ENCODE data around the gene COL2A1.

COL2A1 gene

DNA sequence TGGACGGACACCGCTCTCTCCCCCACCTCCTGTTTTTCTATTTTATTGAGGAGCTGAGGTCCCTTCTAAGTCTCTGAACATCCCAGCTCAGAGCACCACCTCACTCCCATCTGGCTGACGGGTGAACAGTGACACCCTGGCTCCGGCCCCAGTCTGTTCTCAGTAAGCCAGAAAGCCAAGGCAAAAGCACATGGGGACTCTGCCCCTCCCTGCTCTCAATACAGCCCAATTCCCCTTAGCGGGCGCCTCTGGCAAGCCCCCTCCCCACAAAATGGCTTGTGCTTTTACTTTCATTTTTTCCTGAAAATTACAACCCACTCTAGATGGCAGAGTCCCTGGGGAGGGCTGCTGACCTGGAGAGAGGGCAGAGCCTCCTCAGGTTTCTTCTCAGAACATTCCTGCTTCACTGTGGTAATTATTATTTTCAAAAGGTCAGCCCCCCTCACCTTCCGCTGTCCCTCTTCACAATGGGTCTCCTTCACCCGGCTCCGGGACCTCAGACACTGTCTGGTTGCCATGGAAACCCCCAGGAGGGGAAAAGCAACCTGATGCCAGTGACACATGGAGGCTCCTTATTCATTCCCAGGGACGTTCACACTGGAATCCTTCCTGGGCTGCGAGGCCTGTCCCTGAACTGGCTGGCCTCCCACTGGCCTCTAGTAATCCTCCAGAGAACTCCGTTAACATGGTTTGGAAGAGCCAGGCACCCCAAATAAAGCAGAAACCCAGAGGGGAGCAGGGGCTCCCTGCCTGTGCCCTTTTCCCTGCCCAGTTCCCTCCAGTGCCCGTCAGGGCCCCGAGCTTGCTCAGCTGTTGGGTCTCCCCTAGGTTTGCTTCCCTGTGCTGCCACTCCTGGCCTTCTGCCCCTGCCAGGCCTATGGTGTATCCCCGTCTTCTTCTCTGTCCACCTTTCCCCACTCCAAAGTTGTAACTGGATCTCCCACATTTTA lies 15.9 kb downstream of the COL2A1 start:
- no peak for DNase-seq

DNA sequence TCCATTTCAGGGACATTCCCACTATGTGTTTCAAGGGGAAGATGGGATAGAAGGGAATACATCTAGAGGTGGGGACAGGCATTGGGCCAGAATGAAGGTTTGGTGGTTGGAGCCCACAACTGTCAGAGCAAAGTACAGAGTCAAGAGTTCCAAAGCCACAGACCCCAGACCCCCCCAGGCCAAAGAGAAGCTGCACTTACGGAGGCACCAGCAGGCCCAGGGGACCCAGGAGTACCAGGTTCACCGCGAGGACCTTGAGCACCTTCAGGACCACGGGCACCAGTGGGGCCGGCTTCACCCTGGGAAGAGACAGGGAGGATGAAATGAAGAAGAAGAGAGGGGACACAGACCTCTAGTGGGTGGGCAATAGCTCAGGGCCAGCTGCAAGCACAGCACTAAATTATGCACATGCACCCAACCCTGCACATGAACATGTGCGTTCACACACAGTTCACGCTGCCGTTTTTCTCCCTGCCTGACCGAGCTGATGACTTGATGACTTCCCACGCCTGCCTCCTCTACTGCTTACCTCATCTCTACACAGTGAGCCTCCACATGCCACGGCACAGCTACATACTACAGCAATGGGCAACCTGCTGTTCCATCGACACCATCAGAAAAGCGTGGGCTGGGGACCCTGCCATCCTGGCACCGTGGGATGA lies 16.7 kb downstream of the COL2A1 start:
- DNase-seq, result no peak

DNA sequence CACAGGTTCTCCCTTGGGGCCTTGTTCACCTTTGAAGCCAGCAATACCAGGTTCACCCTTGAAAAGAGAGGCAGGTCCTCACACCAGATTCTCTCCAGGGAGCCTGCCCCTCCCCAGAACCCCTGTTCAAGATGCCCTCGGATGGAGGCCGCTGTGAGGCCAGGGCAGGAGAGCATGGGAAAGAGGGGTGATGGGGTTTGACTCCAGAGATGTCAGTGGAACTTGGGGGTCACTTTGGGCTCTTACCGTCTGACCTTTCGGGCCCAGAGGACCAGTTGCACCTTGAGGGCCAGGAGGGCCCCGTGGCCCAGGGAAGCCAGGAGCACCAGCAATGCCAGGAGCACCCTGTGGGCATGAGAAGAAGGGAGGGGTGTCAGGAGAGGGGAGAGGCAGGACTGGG lies 17.4 kb downstream of the COL2A1 start:
- DNase-seq, result no peak

DNA sequence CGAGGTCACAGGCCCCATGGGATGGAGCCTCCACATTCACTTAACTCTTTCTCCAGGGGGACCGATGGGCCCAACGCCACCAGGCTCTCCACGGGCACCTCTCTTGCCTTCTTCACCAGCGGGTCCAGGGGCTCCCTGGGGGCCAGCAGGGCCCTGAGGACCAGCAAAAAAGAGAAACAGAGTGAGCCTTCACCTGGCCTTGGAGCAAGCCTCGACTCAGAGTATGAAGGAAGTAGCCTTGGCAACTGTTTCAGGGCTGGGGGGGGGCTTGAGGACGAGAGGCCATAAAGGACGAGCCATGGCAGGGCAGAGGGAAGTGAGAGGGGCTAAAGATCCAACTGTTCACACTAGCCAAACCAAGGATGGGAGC lies 18.0 kb downstream of the COL2A1 start:
- DNase-seq, result no peak

DNA sequence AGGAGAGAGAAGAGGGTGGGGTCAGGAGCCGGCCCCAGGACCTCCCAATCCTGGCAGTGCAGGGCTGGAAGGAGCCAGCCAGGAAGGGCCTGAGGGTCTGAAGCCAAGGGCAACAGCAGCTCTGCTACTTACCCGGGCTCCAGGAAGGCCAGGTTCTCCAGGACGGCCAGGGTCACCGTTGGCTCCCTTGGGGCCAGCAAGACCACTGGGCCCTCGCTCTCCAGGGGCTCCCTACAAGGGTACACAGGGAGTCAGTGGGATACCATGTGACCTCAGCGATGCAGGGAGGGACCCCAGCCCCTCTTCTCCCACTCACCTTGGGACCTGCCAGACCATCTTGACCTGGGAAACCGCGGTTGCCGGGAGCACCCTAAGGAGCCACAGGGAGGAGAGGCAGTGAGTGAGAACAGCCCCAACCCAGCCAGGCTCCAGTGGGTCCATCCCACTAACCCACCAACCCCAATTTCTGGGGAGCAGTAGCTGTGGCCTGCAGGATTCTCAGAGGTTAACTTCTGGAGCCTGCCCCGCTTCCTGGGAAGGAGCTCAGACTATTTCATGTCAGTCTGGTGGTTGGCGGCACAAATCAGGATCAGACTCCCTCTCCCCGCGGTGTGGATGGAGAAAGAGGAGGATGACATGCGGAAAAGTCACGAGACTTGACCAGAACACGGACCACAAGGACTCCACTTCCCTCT lies 18.5 kb downstream of the COL2A1 start:
- DNase-seq, result no peak

DNA sequence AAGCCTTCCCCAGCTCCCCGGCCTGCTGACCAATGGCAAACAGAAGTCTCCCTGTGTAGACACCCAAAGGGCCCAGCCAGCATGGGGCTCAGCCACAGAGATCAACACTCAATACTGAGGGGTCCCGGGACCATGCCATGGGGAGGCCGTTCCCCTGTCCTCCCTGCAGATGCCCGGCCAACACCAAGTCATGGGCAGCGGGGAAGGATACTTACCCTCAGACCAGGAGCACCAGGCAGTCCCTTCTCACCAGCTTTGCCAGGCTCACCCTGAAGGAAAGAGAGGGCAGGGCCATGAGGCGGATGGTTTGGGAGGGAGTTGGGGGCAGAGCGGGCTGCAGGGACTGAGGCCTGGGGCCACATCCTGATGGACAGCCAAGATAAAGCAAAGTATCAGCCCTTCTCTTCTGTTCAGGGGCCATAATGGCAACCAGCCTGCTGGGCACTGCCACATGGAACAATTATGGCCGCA lies 19.9 kb downstream of the COL2A1 start:
- no peak for DNase-seq

DNA sequence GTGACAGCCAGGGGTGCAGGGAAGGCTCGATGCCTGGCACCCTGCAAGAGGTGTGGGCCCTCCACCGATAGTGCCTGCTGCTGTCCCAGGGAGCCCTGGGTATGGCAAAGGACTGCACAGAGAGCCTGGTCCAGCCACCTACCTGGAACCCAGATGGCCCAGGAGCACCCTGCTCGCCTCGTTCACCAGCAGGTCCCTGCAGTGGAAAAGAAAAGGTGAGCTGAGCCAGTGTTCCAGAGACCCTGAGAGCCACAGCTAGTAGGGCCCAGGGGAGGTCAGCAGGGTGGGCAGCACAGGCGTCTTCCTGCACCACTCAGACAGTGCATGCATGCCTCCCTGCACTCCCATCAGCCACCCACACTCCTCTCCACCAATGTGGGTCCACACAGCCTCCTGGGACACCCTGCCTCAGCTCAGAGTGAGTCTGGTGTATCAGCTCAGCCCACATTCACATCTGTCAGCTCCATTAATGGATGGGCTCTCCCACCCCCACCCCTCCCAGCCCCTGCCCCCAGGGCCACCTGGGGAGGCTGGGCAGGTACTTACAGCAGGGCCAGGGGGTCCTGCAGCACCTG lies 20.6 kb downstream of the COL2A1 start:
- no peak for DNase-seq

DNA sequence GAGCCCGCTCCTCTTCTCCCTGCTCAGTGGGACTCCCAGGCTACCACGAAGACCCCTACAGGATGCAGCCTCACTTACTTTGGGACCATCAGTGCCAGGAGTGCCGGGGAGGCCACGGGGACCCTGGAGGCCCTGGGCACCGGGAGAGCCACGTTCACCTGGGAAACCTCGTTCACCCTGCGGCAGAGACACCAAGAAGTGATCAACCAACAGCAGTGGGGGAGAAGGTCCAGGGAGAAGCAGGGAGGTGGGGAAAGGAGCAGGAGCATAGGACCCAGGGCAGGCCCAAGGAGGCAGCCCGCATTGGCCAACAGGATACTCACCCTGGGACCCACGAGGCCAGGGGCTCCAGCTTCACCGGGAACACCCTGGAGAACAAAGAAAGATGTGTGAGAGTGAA lies 21.5 kb downstream of the COL2A1 start:
- no peak for DNase-seq

DNA sequence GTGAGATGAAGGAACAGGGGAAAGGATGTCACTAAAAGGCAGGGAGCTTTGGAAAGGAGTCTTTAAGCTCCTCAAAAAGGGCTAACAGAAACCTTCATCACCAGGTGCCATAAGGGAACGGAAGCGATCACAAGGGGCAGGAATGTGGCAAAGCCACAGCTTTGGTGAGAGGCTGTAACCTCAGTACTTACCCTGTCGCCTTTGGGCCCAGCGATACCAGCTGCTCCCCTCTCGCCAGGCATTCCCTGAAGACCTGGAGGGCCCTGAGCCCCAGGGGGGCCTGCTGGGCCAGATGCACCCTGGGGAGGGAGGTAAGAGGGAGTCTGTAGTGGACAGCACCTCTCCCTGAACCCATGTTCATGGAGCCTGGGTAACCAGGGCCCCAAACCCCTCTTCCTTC lies 22.0 kb downstream of the COL2A1 start:
- DNase-seq, result no peak

DNA sequence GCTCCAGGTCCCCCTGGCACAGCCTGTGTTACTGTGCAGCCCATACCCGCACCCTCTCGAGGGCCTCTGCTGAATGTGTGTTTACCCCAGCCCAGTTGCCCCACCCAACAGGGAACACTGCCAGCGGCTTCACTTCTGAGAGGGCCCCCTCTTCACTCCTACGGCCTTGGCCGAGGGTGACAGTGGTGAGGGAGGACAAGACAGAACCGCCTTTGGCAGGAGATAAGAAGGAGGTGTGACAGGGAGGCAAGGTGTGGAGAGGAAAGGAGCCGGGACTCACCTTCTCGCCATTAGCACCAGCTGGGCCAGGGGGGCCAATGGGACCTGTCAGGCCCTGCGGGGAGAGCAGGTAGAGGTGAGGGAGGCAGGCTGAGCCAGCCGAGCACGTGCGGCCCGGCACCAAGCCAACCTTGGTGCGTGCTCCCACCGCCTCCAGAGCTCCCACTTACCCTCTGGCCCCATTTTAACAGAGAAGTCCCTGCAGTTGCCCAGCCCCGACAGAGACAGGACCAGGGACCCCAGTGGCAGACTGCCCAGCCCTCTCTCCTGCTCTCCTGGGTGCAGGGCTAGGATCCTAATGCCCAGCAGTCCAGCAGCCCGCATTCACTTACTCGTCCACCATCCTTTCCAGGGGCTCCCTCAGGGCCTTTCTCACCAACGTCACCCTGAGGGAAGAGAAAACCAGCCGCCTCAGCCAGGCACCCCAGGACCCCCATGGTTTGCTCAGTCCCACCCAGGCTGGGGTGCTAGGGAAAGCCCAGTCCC lies 22.6 kb downstream of the COL2A1 start:
- no peak for DNase-seq

DNA sequence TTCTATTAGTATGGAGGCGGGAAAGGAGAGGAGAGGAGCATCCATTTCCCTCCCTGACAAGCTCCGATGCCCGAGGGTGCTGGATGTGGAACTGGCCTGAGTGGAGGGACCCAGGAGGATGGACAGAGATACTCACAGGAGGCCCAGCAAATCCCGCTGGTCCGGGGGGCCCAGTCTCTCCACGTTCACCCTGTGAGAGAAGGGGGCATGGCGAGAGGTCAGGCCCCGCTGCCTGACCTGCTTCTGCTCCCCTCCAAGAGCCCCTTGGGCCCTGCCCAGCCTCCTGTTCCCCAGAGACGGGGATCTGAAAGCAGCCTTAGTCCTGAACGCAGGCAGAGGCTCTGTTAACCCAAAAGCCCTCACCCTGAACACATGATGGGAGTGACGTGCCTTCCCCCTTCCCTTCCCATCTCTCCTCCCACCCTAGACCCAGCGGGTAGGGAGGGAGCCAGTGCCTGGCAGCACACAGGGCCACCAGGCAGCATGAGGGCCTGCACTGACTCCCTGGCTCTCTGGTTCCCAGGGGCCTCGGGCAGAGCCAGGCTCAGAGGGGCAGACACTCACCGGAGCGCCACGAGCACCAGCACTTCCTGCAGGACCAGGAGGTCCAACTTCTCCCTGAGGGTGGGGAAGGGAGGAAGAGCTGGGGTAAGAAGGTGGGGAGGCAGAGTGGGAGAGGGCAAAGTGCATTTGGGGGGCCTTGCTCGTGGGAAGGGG lies 23.3 kb downstream of the COL2A1 start:
- no peak for DNase-seq

DNA sequence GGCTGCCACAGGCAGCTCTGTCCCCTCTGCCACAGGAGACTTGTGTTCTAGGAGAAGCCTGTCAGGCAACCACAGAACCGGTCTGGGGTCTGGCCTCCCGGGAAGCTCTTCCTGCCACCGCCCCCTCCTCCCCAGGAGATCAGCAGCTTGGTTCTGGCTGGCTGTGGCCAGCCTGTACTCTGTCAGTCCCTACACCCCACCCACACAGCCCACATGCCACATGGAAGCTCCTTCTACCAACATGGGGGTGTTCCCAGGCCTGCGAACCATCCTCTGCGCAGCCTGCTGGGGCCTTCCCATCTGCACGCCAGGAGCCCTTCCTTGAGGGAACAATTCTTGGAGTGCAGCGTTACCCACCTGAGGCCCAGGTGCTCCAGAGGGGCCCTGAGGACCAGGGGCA lies 24.1 kb downstream of the COL2A1 start:
- DNase-seq, result no peak

DNA sequence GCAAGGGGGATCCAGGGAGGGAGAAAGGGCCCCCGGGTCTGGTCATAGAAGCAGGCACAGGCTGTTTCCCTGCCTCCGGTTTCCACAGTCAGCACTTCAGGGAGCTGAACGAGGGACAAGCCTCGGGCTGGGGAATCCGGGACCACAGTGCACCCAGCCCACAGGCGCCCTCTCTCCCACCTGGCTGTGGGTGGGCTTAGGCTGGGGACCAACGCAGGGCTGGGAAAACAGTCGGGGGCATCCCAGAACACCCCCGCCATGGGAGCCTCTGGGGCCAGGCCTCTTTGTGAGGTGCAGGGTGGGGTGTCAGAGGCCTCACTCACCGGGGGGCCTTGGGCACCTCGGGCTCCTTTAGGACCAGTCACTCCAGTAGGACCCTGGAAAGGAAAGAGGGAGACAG lies 24.6 kb downstream of the COL2A1 start:
- DNase-seq, result no peak

DNA sequence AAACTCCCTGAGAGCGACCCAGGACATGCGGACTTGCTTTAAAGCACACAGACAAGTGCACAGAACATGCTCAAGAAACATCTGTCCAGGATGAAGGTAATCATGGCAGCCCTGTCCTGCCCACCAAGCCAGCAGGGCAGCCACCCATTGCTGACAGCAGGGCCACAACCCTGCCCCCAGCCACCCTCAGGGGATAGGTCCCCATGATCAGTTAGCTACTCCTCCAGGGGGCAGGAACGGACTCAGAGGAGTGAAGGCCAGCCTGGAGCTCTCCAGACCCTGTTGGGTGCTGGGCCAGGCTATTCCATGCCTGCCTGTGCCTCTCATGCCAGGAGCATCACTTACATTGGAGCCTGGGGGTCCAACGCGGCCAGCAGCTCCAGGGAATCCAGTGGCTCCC lies 25.1 kb downstream of the COL2A1 start:
- DNase-seq, result no peak

DNA sequence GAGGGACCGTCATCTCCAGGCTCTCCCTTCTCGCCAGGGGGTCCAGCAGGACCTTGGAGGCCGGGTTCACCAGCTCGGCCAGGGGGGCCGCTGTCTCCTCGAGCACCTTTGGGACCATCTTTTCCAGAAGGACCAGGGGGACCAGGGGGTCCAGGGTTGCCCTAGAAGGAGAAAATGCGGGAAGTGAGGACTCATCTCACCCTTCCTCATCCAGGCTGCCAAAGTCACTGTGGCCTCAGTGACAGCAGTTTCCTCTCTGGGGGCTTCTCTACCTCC lies 25.7 kb downstream of the COL2A1 start:
- no peak for DNase-seq

DNA sequence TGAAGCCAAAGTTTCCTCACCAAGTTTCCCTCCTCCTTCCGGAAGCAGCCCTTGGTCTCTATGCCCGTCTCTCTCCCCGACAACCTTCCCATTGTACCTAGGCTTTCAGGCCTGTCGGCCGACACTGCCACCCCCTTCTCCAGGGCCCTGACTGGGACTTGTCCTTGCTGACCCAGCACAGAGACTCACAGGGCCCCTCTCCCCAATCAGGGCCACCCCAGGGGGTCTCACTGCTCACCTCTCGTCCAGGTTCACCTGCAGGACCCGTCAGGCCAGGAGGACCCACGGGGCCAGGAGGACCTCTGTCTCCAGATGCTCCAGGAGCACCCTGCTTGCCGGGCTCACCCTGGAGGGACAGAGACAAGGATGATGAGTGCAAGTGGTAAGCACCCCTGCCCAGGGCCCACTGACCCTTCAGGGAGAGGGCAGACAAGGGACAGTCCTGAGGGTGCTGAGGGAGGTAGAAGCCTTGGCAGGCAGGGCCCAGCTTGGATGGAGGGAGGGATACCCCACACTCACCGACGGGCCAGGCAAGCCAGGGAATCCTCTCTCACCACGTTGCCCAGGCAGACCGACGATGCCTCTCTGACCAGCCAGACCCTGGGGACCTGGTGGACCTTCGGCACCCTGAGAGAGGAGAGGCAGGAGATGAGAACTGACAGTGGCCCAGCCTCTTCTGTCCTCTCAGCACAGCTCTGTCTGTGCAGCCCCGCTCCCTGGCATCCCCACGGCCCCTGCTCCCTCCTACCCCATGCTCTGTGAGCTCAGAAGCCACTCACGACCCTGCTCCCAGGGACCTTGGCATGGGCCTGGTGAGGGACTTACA lies 26.3 kb downstream of the COL2A1 start:
- DNase-seq, result no peak

DNA sequence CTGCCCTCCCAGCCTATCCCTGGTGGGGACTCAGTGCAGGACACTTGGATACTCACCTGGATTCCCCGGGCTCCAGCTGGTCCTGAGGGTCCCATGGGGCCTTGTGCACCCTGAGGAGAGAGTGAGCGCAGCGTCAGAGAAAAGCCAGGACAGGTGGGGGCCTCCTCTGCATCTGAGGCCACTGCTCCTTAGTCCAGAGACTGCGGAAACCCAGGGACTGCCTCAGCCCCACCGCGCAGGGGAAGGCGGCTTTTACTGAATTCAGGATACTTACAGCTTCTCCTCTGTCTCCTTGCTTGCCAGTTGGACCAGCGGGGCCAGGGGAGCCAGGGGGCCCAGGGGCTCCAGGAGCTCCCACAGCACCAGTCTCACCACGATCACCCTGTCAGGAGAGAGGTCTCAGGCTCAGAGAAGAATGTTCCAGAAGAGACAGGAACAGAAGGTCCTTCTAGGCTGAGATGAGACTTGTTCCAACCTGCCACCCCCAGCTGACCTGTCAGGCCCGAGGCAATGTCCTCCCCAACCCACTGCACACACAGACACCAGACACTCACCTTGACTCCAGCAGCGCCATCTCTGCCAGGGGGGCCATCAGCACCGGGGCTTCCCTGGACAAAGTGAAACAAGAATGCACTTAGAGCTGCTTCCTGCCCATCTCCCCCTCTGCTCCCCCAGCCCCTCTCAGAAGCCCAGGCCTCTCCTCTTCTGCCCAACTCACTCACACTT lies 27.1 kb downstream of the COL2A1 start:
- DNase-seq, result no peak

DNA sequence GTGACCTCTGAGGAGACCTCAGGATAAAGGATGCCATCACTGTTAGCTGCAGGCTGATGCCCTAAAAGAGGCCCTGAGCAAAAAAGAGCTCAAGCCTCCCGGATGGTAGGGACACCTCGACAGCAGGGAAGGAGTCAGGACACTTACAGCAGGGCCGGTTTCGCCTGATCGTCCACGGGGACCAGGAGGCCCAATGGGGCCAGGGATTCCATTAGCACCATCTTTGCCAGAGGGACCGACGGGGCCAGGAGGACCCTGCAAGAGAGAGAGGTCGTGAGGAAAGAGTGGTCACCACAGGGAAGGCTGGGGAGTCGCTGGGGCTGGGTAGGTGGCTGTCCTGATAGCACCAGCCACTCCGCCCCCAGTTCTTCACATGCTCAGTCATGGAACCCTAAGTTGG lies 28.5 kb downstream of the COL2A1 start:
- DNase-seq, result no peak

DNA sequence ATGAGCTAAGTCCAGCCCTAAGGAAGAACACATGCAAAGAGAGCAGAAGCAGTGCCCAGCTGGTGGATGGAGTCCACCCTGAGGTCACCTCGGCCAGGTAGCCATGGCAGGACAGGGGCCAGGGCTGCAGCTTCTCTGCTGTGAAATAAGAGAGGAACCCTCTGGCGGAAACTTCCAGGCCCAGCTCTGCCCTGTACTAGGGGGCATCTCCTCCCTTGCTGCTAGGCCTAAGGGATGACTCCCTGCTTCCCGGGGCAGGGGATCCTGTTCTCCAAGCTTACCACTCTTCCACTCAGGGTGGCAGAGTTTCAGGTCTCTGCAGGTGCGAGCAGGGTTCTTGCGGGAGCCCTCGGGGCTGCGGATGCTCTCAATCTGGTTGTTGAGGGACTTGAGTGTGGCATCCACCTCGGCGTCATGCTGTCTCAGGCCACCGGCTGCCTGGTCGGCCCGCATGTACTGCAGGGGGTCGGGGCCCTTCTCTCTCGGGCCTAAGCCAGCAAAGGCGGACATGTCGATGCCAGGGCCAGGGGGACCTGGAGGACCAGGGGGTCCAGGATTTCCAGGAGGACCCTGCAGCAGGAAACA lies 29.1 kb downstream of the COL2A1 start:
- no peak for DNase-seq

DNA sequence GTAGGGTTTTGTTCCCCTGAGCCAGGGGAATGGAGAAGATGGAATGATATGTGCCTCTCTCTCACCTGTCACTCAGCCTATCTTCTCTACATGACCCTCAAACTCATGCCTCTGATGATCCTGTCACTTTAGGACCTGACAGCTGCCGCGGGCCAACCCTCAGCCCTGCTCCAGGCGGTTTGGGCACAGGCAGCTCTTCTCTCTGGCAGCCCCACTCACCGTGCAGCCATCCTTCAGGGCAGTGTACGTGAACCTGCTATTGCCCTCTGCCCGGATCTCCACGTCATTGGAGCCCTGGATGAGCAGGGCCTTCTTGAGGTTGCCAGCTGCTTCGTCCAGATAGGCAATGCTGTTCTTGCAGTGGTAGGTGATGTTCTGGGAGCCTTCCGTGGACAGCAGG lies 30.4 kb downstream of the COL2A1 start:
- DNase-seq, result no peak

Data from amniotic stem cell (primary cell).